GM23338 (cell line): ENCODE measurements around the gene RASGRF2. TPM values are rescaled to one million over a fixed set of nuclear protein-coding genes. Genes with fewer than 3 reads are reported as not detected.

Experiments
- ATAC-seq: fragments of 200-7000 bp; cut with Tn5 transposase; 3 replicates; pipeline ENCODE4 v1.9.1; 2020
- DNase-seq: peaks from one replicate; pipeline ENCODE4 v3.0.0-alpha.2; 2015; ENCODE audit warnings: low spot score
- H2AFZ ChIP-seq: fragments of 200-600 bp; sonication (generic); 2 replicates; pipeline ENCODE4 v1.8.0; 2016; ENCODE audit warnings: antibody characterized with exemption, mild to moderate bottlenecking, moderate library complexity
- H3F3A ChIP-seq: fragments of 200-600 bp; sonication (generic); replicated peaks from 2 replicates; pipeline ENCODE4 v1.8.0; 2017; ENCODE audit warnings: antibody characterized with exemption, mixed run types, low read depth
- H3K27ac ChIP-seq: fragments of 200-600 bp; sonication (generic); 2 replicates; pipeline ENCODE4 v1.6.1; 2016; ENCODE audit warnings: low read depth
- H3K27me3 ChIP-seq: fragments of 200-600 bp; sonication (generic); 2 replicates; pipeline ENCODE4 v1.8.0; 2016; ENCODE audit warnings: mild to moderate bottlenecking, mixed run types, moderate library complexity; ENCODE audit not compliant: insufficient read depth
- H3K36me3 ChIP-seq: fragments of 200-600 bp; sonication (generic); 2 replicates; pipeline ENCODE4 v1.8.0; 2016; ENCODE audit warnings: mild to moderate bottlenecking; ENCODE audit not compliant: insufficient read depth
- H3K4me1 ChIP-seq: fragments of 200-600 bp; sonication (generic); 2 replicates; pipeline ENCODE4 v1.8.0; 2016; ENCODE audit warnings: mild to moderate bottlenecking, moderate library complexity; ENCODE audit not compliant: insufficient read depth
- H3K4me2 ChIP-seq: fragments of 200-600 bp; sonication (generic); 2 replicates; pipeline ENCODE4 v1.7.1; 2017; ENCODE audit warnings: mixed run types
- H3K4me3 ChIP-seq: fragments of 200-600 bp; sonication (generic); 2 replicates; pipeline ENCODE4 v1.6.1; 2016; ENCODE audit warnings: mixed run types
- H3K79me2 ChIP-seq: fragments of 200-600 bp; sonication (generic); replicated peaks from 2 replicates; pipeline ENCODE4 v1.8.0; 2017; ENCODE audit warnings: mild to moderate bottlenecking; ENCODE audit not compliant: insufficient read depth
- H3K9me2 ChIP-seq: fragments of 200-600 bp; sonication (generic); 2 replicates; pipeline ENCODE4 v1.8.0; 2017; ENCODE audit not compliant: insufficient read depth
- H4K20me1 ChIP-seq: fragments of 200-600 bp; sonication (generic); replicated peaks from 2 replicates; pipeline ENCODE4 v1.8.0; 2017; ENCODE audit warnings: mild to moderate bottlenecking; ENCODE audit not compliant: insufficient read depth
- H3K27ac Mint-ChIP-seq: 2 replicates; pipeline ENCODE4 v1.8.0; 2020; ENCODE audit warnings: inconsistent platforms, mild to moderate bottlenecking, moderate library complexity, mixed read lengths
- H3K27me3 Mint-ChIP-seq: 3 replicates; pipeline ENCODE4 v1.8.0; 2022; ENCODE audit warnings: low read depth, mild to moderate bottlenecking, moderate library complexity, mixed read lengths, inconsistent platforms; ENCODE audit not compliant: insufficient read depth, poor library complexity
- H3K36me3 Mint-ChIP-seq: 3 replicates; pipeline ENCODE4 v1.8.0; 2021; ENCODE audit warnings: low read depth, mild to moderate bottlenecking, inconsistent platforms, moderate library complexity, mixed read lengths
- H3K4me1 Mint-ChIP-seq: 3 replicates; pipeline ENCODE4 v1.8.0; 2020; ENCODE audit warnings: mild to moderate bottlenecking, inconsistent platforms, mixed read lengths
- H3K4me3 Mint-ChIP-seq: 3 replicates; pipeline ENCODE4 v1.8.0; 2021; ENCODE audit warnings: moderate library complexity, mild to moderate bottlenecking, inconsistent platforms, mixed read lengths
- H3K9me3 Mint-ChIP-seq: 3 replicates; pipeline ENCODE4 v1.8.0; 2020; ENCODE audit warnings: moderate library complexity, mild to moderate bottlenecking, inconsistent platforms, mixed read lengths
- CREB1 ChIP-seq: fragments of 250-450 bp; sonication (Bioruptor Pico); IDR thresholded peaks from 2 replicates; pipeline ENCODE4 v1.5.0; 2020; ENCODE audit warnings: low read depth, mild to moderate bottlenecking, moderate library complexity
- EZH2 ChIP-seq: fragments of 200-600 bp; sonication (generic); IDR thresholded peaks from one replicate; pipeline ENCODE4 v1.8.0; 2017; ENCODE audit warnings: antibody characterized with exemption, mild to moderate bottlenecking, low read depth; ENCODE audit not compliant: unreplicated experiment
- JUNB ChIP-seq: IDR thresholded peaks from one replicate; pipeline ENCODE4 v1.6.1; 2016; ENCODE audit warnings: antibody characterized with exemption; ENCODE audit not compliant: unreplicated experiment
- NANOG ChIP-seq: IDR thresholded peaks from 2 replicates; pipeline ENCODE4 v1.6.1; 2016; ENCODE audit warnings: antibody characterized with exemption, borderline replicate concordance
- STAT1 ChIP-seq: IDR thresholded peaks from one replicate; pipeline ENCODE4 v1.6.1; 2016; ENCODE audit warnings: antibody characterized with exemption; ENCODE audit not compliant: unreplicated experiment
- ZNF114 ChIP-seq: fragments of 250-450 bp; sonication (Bioruptor Pico); IDR thresholded peaks from 2 replicates; pipeline ENCODE4 v1.5.0; 2020; ENCODE audit warnings: mild to moderate bottlenecking, moderate library complexity
- ZNF331 ChIP-seq: fragments of 250-450 bp; sonication (Bioruptor Pico); IDR thresholded peaks from 2 replicates; pipeline ENCODE4 v1.5.0; 2020; ENCODE audit warnings: low read depth, mild to moderate bottlenecking, moderate library complexity
- ZNF462 ChIP-seq: fragments of 250-450 bp; sonication (Bioruptor Pico); IDR thresholded peaks from 2 replicates; pipeline ENCODE4 v1.5.0; 2020; ENCODE audit warnings: mild to moderate bottlenecking, moderate library complexity
- polyA plus RNA-seq: library from polyadenylated mRNA; unstranded; fragments of >200 nt; fragmentation: Nextera tagmentation; extraction: Ambion mirVana; gene quantifications from 2 replicates; pipeline ENCODE4 v1.2.1, GENCODE V29; 2016
- total RNA-seq: library from RNA; depleted of rRNA; stranded (reverse); fragments of >200 nt; shearing (Covaris generic); gene quantifications from 2 replicates; pipeline ENCODE4 v1.2.3, GENCODE V29; 2014
- TF ChIP-seq, protein P1 (sequence below), 2 experiments: fragments of 200-600 bp in 1 of 2; sonication (generic) in 1 of 2; conservative IDR thresholded peaks; 2 replicates each; pipeline versions ENCODE4 v1.5.1 to v1.6.1; 2016 to 2017; ENCODE audit warnings: antibody characterized with exemption in 2 of 2, low read depth in 2 of 2, mild to moderate bottlenecking in 2 of 2, moderate library complexity in 1 of 2

The RASGRF2 gene
- total and polyA plus RNA-seq, 2 experiments from 2014 or later: 5.0 to 19.2 TPM

DNA sequence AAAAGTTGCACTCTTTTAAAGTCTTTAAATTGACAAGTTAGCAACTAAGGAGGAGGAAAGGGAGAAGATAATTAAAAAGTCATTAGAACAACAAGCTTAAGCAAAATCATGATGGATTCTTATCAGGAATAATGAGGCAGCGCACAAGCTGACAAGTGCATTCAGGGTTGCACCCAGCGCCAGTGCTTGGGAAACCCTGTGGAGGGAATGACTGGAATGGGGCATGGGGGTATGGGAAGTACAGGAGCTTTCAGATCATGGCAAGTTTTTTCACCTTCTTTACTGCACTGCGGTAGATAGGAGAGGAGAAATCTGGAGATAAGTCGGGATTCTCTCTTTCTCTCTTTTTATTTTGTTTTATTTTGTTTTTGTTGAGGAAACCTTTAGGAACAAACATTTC lies 155.1 kb downstream of the RASGRF2 start (continued):
- TF ChIP-seq, protein P1, sequence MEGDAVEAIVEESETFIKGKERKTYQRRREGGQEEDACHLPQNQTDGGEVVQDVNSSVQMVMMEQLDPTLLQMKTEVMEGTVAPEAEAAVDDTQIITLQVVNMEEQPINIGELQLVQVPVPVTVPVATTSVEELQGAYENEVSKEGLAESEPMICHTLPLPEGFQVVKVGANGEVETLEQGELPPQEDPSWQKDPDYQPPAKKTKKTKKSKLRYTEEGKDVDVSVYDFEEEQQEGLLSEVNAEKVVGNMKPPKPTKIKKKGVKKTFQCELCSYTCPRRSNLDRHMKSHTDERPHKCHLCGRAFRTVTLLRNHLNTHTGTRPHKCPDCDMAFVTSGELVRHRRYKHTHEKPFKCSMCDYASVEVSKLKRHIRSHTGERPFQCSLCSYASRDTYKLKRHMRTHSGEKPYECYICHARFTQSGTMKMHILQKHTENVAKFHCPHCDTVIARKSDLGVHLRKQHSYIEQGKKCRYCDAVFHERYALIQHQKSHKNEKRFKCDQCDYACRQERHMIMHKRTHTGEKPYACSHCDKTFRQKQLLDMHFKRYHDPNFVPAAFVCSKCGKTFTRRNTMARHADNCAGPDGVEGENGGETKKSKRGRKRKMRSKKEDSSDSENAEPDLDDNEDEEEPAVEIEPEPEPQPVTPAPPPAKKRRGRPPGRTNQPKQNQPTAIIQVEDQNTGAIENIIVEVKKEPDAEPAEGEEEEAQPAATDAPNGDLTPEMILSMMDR (conservative IDR thresholded peaks at IDR 0.05; ENCODE audit: low read depth in 2 of 2): no peak

DNA sequence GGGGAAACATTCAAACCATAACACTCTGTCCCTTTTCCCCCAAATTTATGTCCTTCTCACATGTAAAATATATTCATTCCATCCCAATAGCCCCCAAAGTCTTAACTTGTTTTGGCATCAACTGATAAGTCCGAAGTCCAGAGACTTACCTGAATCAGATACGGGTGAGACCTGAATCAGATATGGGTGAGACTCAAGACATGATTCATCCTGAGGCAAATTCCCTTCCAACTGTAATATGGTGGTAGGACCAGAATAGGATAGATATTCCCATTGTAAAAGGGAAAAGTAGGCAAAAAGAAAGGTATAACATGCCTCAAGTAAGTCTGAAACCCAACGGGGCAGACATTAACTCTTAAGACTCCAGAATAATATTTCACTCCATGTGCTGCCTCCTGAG lies 157.4 kb downstream of the RASGRF2 start:
- 0 out of 2 replicates have a peak, but pooled peaks cover 7% of the 10 kb centered on the region for H3K4me1 ChIP-seq
- no peaks in the 10 kb centered on the region for H3K36me3 ChIP-seq
- no peak overlapping the region for H3K4me3 ChIP-seq
- no peak for TF ChIP-seq ZNF114 (CRISPR knock-in tag)
- TF ChIP-seq ZNF331 (CRISPR knock-in tag): no peak
- no peak for TF ChIP-seq ZNF462 (CRISPR knock-in tag)
- no peak for TF ChIP-seq NANOG
- no peak for TF ChIP-seq EZH2
- no peak for TF ChIP-seq CREB1
- no peak for TF ChIP-seq JUNB
- TF ChIP-seq STAT1: no peak
- ATAC-seq: no peak
- no peak overlapping the region for H2AFZ ChIP-seq
- H4K20me1 ChIP-seq: no peaks in the 10 kb centered on the region; the same call in 1 of the 2 replicates
- peaks cover 2% of the 10 kb centered on the region; the same call in 1 of the 2 replicates for H3K9me2 ChIP-seq
- Mint-ChIP-seq H3K27ac (no peak overlapping the region), H3K4me3 (no peak overlapping the region), H3K4me1 (peaks cover 19% of the 10 kb centered on the region), H3K36me3 (no peaks in the 10 kb centered on the region), H3K9me3 (no peaks in the 10 kb centered on the region), H3K27me3 (peaks cover 8% of the 10 kb centered on the region)
- H3K27ac ChIP-seq: no peak overlapping the region
- H3K4me2 ChIP-seq: no peak overlapping the region
- H3K27me3 ChIP-seq: no peaks in the 10 kb centered on the region
- H3F3A ChIP-seq: no peaks in the 10 kb centered on the region
- no peak for DNase-seq
- no peaks in the 10 kb centered on the region for H3K79me2 ChIP-seq
